ENCODE data around the gene SETDB2.

The SETDB2 gene

DNA sequence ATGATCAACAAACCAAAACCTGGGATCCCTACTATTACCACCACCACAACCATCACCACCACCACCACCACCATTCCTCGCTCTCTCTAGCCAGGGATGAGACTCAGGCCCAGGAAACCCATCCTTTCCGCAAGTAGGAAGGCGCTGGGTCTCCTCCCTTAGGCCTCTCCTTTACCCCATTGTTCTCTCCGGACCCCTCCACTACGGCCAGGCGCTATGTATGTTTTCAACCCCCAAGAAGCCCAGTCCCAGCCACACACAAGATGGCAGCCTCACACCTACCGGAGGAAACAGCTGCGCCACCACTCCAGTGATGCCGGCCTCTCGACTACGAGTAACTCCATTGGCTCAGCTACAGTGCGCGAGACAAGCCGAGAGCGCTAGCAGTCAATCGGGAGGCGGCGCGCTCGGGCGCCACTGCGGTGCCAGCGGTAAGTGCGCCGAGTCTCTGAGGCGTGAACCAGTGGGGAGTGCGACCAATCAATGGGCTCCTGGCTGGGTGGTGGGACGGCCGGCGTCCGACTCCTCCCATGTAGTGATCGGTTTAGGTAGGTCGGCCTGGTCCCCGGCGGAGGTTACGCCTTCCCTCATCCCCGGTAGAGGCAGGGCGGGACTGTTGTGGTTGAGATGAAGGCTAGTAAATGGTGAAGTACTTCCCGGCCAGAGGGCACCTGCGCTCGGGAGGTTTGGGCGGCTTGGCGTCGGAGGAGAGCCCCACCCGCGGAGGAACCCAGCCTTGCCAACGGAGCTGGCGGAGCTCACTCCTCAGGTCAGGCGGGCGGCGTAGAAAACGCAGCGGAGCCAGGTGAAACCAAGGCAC lies at the start of gene SETDB2, which contains the start of gene CAB39L:
SETDB2 (plus strand) TSS at position 571 of the 820 bp plus-strand sequence. CDS start 7,620 bp downstream, outside the sequence.
CAB39L (minus strand) TSS at position 361 of the 820 bp plus-strand sequence. CDS start 61,154 bp downstream, outside the sequence.
- peak; percentile 96 to 97 for DNase-seq (ENCODE audit: low read depth in 2 of 2)

DNA sequence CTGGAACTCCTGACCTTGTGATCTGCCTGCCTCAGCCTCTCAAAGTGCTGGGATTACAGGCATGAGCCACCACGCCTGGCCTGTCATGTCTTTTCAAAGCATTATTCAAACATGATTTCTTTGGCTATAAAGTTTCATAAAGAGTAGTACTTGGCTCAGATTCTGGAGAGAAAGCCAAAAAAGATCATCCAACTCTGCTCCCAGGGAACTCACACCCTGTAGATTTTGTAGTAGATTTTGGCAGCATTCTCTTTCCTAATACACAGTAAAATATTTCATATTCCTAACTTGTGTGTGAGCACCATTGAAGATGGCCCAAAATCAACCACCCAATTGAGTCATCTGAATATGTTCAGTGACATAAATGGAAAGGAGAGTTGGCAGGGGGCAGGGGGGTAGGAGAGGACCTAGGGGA lies 48.6 kb upstream of the SETDB2 start:
- no peak for DNase-seq (ENCODE audit: low read depth in 2 of 2)

DNA sequence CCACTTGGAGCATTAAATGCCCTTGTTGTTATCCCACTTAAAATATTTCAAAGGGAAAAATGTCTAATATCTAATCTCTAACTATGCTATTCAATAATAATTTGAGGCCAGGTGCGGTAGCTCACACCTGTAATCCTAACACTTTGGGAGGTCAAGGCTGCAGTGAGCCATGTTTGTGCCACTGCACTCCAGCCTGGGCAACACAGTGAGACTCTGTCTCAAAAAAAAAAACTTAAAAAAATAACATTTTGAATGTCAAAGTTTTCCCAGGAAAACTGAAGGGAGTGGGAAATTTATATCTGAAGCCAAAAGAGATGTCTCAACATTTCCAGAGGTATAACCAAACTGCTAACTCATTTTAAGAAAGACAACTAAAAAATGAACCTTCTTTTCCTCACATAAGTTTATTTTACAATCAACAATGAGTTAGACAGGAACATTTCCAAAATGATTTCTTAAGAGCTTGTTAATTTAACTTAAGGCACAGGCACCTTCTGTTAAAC lies 48.1 kb upstream of the SETDB2 start:
- no peak for DNase-seq (ENCODE audit: low read depth in 2 of 2)

GRCh38 chr13:49399801-49400472 lies 44.1 kb upstream of the SETDB2 start:
- no peak for DNase-seq (ENCODE audit: low read depth in 2 of 2)

DNA sequence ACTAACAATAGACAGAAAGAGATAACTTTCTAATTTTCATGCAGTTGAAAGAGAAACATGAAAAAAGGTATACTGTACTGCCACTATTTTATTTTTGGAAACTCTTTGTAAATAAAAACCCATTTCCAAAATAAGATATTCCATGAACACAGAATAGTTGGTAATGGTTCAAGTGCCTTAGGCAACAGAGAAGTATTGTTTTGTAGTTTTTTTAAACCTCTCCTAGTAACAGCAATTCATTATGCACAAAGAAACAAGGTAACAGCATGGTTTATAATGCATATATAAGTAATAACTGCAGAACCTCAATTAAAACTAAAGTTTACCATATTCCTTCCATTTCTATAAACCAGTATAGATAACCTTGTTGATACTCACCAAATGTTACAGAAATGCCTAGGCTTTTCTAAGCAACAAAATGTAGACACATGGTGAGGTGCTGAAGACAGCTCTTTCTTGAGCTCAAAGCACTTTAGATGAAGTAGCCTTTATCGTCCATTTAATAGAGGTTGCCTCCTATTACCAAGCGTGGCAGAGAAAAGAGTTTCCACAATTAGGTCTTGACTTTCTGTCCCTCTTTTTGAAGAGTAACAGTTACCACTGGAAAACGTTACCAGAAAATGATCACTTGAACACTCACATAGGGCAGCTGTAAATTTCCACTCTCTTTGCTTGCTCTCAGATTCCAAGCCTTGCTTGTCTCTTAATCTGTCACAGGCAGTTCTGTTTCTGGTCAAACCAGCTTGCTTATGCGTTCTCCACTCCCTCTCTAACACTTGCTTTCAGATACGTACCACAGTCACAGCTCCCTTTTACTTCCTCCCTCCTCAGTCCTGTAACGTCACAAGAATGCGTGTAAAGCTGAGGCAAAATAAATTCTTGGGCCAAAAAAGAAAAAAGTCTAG lies 43.1 kb upstream of the SETDB2 start:
- DNase-seq (ENCODE audit: low read depth in 2 of 2) = no peak

DNA sequence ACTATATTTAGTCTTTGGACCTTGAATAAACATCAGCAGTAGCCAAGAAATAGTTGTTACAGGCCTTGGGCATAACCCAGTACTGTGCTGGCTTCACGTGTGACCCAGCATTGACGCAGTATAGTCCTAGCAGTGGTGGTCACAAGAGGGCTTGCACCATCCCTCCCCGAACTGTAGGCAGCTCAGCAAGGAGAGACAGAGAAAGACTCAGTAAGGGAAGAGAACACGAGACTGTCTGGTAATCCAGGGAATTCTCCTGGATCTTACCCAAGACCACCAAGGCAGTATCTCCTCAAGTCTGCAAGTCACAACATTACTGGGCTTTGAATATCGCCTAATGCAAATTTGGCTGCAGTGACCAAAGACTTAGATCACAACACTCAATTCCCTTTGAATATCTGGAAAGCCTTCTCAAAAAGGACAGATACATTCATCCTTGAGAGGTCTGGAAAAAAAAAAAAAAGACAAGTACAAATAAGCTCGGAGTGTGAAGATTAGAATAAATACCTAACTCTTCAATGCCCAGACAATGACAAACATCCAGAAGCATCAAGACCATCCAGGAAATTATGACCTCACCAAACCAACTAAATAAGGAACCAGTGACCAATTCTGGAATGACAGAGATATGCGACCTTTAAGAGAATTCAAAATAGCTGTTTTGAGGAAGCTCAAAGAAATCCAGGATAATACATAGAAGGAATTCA lies 39.9 kb upstream of the SETDB2 start:
- no peak for DNase-seq (ENCODE audit: low read depth in 2 of 2)

DNA sequence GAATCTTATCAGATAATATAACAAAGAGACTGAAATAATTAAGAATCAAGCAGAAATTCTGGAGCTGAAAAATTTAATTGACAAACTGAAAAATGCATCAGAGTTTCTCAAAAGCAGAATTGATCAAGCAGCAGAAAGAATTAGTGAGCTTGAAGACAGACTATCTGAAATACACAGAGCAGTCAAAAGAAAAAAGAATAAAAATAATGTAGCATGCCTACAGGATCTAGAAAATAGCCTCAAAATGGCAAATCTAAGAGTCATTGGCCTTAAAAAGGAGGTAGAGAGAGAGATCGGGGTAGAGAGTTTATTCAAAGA lies 39.4 kb upstream of the SETDB2 start:
- no peak for DNase-seq (ENCODE audit: low read depth in 2 of 2)

GRCh38 chr13:49407068-49407467 lies 37.0 kb upstream of the SETDB2 start:
- DNase-seq (ENCODE audit: low read depth in 2 of 2) = no peak

- no peak for DNase-seq (ENCODE audit: low read depth in 2 of 2)
Observed at GRCh38 chr13:49407936-49408335, 36.1 kb upstream of the SETDB2 start.

DNA sequence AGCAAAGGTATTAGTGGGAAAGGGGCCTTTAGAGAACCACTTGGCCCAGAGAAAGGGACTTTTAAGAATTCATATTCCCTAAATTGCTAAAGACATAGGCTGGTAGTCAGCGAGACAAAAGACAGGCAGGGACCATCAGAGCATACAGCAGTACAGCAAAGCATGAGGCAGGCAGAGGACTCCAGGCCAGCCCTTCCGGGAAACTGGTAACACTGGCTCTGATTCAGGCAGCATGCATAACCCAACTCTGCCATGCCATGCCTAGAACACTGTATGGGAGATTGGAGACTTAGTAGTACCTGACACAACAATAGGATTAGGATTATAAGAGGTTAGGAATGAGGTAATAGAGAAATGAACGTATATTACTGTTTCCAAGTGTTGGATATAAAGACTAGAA lies 35.1 kb upstream of the SETDB2 start:
- DNase-seq (ENCODE audit: low read depth in 2 of 2) = no peak

DNA sequence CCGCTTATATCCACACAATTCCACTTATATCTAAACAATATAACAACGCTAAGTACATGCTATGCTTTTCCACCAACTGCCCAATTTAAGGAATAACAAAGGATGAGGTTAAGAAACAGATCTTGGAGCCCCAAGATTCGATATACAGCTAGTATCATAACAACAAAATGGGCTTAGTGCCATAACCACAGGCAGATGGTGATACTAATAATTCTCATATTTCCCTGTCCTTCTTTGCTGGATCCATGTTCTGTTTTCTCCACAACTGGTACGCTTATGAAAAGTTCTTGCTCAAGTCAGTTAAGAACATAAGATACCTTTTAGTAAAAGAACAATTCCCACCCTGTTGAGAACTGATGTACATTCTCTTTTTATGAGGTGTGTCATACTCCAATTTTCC lies 34.1 kb upstream of the SETDB2 start:
- no peak for DNase-seq (ENCODE audit: low read depth in 2 of 2)

- no peak for DNase-seq (ENCODE audit: low read depth in 2 of 2)
Observed at GRCh38 chr13:49410477-49410876, 33.6 kb upstream of the SETDB2 start.

DNA sequence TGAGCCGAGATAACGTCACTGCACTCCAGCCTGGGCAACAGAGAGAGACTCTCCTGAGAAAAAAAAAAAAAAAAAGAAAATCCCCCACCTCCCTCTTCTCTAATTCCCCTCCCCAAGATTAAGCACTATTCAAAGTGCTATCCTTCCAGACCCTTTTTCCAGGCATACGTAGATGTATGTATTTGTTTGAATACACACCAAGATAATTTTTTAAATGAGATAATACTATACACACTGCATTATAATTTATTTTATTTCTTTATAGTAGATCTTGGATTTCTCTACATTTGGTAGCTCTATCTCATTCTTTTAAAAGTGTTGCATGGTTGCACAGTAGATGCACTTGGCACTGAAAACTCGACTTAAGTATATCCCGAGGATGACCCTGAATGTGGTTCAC lies 32.7 kb upstream of the SETDB2 start:
- no peak for DNase-seq (ENCODE audit: low read depth in 2 of 2)

- DNase-seq (ENCODE audit: low read depth in 2 of 2) = no peak
Observed at GRCh38 chr13:49412749-49413148, 31.3 kb upstream of the SETDB2 start.

DNA sequence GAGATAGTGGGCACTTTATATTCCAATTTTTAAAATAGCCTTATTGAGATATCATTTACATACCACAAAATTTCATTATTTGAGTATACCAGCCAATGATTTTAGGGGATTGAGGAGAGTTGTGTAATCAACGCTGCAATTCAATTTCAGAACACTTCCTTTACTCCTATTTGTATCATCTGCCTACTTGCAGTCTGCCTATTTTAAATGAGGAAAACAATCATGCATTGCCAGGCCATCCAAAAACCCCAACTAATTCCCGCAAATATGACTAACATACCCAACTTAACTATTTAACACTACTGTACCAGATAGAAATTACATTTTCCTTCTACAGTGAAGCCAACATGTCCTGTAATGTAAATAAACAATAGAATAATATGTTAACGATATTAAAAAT lies 26.9 kb upstream of the SETDB2 start:
- DNase-seq (ENCODE audit: low read depth in 2 of 2) = no peak

GRCh38 chr13:49418206-49418605 lies 25.9 kb upstream of the SETDB2 start:
- no peak for DNase-seq (ENCODE audit: low read depth in 2 of 2)

- DNase-seq (ENCODE audit: low read depth in 2 of 2) = no peak
Observed at GRCh38 chr13:49419276-49419675, 24.8 kb upstream of the SETDB2 start.

- DNase-seq (ENCODE audit: low read depth in 2 of 2) = no peak
Observed at GRCh38 chr13:49421391-49421790, 22.7 kb upstream of the SETDB2 start.

DNA sequence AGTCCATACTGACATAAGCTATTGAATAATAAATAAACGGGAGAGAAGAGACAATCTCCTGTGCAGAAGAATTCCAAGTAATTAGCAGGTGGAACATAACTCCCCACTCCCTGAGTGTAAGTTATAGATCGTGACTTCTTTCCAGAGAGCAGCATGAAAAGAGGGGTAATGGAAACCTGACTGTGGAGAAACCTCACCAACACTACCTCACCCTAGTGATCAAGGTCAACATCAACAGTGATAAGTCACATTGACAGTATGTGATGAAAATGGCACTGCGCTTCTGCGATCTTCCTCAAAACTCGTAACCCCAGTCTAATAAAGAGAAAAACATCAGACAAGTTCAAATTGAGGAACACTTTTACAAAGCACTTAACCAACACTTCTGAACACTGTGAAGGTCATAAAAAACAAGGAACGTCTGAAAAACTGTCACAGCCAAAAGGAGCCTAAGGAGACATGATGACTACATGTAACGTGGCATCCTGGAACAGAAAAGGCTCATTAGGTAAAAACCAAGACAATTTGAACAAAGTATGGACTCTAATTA lies 20.0 kb upstream of the SETDB2 start:
- DNase-seq (ENCODE audit: low read depth in 2 of 2) = no peak

- no peak for DNase-seq (ENCODE audit: low read depth in 2 of 2)
Observed at GRCh38 chr13:49428041-49428763, 15.9 kb upstream of the SETDB2 start.

All from stimulated activated CD8-positive, alpha-beta memory T cell treated with anti-CD3 and anti-CD28 coated beads, Interleukin-7, amount 100 ng/mL, for 1 hour (primary cell).